Transverse colon (tissue), 3 donors: ENCODE measurements around the gene ADAMTS3.
"Not testable (repeated sequence)": the region's sequence is repeated elsewhere in the genome, so short reads cannot be mapped to it uniquely, and the experiment has no call there.

Experiments used
- POLR2A ChIP-seq: fragments of 450-650 bp; IDR thresholded peaks from one replicate; pipeline ENCODE4 v1.6.1; 2016; ENCODE audit warnings: antibody characterized with exemption, mild to moderate bottlenecking, moderate library complexity
- TF ChIP-seq, protein P1 (sequence below), 5 experiments: fragments of 200-600 bp in 3 of 5; fragments of 450-650 bp in 2 of 5; sonication (generic) in 3 of 5; IDR thresholded peaks; 1 replicate in 2 of 5; 2 replicates in 3 of 5; pipeline ENCODE4 v1.5.1; 2016 to 2017; ENCODE audit warnings: antibody characterized with exemption in 5 of 5, inconsistent platforms in 3 of 5, mild to moderate bottlenecking in 2 of 5, moderate library complexity in 1 of 5

GRCh38 chr4:72425908-72426307 lies 143.1 kb downstream of the ADAMTS3 start:
- TF ChIP-seq, protein P1, sequence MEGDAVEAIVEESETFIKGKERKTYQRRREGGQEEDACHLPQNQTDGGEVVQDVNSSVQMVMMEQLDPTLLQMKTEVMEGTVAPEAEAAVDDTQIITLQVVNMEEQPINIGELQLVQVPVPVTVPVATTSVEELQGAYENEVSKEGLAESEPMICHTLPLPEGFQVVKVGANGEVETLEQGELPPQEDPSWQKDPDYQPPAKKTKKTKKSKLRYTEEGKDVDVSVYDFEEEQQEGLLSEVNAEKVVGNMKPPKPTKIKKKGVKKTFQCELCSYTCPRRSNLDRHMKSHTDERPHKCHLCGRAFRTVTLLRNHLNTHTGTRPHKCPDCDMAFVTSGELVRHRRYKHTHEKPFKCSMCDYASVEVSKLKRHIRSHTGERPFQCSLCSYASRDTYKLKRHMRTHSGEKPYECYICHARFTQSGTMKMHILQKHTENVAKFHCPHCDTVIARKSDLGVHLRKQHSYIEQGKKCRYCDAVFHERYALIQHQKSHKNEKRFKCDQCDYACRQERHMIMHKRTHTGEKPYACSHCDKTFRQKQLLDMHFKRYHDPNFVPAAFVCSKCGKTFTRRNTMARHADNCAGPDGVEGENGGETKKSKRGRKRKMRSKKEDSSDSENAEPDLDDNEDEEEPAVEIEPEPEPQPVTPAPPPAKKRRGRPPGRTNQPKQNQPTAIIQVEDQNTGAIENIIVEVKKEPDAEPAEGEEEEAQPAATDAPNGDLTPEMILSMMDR (IDR thresholded peaks at IDR 0.05) = not testable (repeated sequence)
- TF ChIP-seq POLR2A = not testable (repeated sequence)
